GM23248 (cell line): ENCODE measurements around the gene ADM.

ENCODE experiments used
- EZH2 ChIP-seq: fragments of 200-600 bp; sonication (generic); IDR thresholded peaks from 2 replicates; pipeline ENCODE4 v1.6.1; 2018; ENCODE audit warnings: antibody characterized with exemption, mild to moderate bottlenecking; ENCODE audit not compliant: insufficient read depth, poor library complexity, severe bottlenecking
- EZH2phosphoT487 ChIP-seq: fragments of 200-600 bp; sonication (generic); IDR thresholded peaks from 2 replicates; pipeline ENCODE4 v1.6.1; 2018; ENCODE audit warnings: antibody characterized with exemption, moderate library complexity, mild to moderate bottlenecking, low read depth; ENCODE audit not compliant: insufficient read depth

DNA sequence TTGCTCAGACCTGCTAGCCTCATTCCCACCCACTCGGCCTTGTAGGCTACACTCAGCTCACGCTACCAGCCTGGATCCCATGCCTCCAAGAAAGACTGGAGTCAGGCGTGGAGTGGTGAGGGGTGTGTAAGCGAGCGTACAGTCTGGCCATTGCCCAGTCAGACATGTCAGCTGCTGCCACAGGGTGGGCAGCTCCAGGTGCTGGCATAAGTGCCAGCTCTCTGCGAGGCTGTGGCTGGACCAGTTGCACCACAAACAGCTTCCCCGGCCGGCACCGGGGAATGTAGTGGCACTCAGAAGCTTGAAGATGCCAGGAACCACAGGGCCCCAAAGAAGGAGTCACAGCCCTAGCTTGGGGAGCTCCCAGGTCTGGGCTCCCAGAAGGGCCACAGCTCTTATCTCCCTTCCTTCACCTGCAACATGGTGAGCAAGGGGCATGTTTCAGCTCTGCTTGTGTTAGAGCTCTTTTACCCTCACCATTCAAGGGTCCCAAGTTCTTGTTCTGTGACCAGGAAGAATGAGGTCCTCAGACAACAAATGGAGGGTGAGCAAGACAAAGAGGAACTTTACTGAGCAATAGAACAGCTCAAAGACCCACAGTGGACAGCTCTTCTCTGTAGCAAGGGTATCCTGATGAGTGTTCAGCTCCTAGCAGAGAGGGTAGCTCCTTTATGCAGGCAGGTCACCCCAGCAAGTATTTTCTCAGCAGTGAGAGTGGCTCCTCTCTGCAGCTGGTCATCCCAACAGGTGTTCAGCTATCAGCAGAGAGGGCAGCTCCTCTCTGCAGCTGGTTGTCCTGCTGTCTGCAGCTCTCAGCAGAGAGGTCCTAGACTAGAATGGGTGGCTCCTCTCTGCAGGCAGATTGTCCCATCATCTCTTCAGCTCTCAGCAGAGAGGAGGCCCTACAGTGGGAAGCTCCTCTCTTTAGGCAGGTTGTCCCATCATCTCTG lies 16.8 kb upstream of the ADM start:
- TF ChIP-seq EZH2 = no peak
- TF ChIP-seq EZH2phosphoT487 = no peak
